Hematopoietic multipotent progenitor cell treated with erythropoietin and hydrocortisone succinate and interleukin-3 and kit ligand, for 8 days (in vitro differentiated cells): ENCODE measurements around the gene KIR2DL4.
"Not testable (repeated sequence)": the region's sequence is repeated elsewhere in the genome, so short reads cannot be mapped to it uniquely, and the experiment has no call there.

Experiments used
- DNase-seq: peaks from one replicate; pipeline ENCODE4 v3.0.0-alpha.2; 2015

The KIR2DL4 gene

DNA sequence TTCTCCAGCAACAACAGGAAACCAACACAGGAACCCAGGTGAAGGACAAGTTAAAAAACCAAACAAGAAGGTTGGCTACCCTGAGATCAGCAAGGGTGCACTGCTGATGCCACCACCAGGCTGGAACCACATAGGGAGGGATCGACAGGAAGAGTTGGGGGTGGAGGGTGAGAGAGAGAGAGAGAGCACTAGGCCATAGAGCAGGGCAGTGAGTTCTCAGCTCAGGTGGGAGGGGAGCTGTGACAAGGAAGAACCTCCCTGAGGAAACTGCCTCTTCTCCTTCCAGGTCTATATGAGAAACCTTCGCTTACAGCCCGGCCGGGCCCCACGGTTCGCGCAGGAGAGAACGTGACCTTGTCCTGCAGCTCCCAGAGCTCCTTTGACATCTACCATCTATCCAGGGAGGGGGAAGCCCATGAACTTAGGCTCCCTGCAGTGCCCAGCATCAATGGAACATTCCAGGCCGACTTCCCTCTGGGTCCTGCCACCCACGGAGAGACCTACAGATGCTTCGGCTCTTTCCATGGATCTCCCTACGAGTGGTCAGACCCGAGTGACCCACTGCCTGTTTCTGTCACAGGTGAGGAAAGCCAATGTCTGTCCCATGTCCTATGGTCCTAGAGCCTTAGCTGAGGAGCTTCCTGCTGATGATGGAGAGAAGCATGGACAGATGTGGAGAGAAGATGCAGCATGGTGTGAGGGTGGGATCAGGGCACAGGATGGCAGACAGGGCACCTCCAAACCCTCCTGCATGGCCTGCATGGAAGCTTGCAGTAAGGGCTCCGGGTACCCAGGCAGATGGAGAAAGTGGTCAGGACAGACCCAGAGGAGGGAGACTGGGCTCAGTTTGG is 2.5 kb downstream of the KIR2DL4 start:
- DNase-seq = no peak

DNA sequence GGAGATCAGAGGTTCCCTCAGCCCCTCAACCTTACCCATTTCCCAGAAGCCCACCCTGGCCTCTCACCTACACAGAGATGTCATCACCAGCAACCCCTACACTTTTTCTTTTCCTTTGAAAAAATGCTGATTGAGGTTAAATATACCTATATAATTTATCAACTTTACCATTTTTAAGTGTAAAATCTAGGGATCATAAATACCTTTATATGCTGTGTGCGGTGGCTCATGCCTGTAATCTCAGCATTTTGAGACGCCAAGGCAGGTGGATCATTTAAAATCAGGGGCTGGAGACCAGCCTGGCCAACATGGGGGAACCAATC is 3.1 kb downstream of the KIR2DL4 start:
- no peak for DNase-seq

DNA sequence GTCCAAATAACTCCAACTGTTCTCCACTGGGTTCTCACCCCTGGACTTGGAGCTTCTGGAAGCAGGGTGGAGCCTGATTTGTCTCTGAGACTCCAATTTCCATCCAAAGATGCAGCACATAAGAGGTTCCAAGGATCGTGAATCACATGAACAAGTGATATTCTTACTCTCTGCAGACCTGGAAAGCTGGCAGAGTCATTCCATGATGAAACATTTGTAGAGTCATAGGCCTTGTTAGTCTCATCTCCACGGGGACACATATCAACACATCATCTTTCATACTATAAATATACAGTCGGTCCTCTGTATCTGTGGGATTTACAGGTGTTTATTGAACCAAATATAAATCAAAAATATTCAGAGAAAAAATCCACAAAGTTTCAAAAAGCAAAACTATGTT is 11.2 kb downstream of the KIR2DL4 start:
- DNase-seq = not testable (repeated sequence)

DNA sequence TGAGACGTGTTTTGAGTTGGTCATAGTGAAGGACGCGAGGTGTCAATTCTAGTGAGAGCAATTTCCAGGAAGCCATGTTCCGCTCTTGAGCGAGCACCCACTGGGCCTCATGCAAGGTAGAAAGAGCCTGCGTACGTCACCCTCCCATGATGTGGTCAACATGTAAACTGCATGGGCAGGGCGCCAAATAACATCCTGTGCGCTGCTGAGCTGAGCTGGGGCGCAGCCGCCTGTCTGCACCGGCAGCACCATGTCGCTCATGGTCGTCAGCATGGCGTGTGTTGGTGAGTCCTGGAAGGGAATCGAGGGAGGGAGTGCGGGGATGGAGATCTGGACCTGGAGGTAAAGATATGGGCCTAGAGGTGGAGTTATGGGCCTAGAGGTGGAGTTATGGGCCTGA is 12.8 kb downstream of the KIR2DL4 start, which contains the start of gene KIR3DL1:
Gene KIR3DL1, plus strand, starts transcription at position 218 of the 400 bp plus-strand sequence.
- not testable (repeated sequence) for DNase-seq

DNA sequence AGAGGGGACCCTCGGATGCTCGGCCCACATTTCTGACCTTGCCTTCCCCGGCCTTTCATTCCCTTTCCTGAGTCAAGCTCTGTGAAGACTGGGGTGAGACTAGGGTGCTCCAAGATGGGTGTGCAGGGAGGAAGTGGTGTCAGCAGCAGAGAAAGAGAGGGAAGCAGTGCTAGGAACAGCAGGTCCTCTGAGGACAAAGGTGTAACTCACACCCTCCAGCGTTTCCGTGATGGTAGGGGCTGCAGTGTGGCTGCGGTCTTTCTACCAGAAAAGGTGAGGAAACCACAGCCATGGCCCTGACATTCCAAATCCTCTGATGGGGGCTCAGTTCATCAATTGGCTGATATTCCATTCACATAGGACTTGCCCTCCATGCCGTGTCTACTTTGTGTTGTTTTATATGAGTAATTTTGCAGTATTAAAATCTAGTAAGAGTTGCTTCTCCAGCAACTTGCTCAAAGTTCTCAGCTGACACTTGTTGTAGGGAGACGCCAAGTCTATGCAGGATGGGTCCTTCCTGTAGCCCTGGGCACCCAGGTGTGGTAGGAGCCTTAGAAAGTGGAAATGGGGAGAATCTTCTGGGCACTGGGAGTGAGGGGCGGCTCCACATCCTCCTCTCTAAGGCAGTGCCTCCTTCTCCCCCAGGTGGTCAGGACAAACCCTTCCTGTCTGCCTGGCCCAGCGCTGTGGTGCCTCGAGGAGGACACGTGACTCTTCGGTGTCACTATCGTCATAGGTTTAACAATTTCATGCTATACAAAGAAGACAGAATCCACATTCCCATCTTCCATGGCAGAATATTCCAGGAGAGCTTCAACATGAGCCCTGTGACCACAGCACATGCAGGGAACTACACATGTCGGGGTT is 14.5 kb downstream of the KIR2DL4 start:
- DNase-seq = no peak

DNA sequence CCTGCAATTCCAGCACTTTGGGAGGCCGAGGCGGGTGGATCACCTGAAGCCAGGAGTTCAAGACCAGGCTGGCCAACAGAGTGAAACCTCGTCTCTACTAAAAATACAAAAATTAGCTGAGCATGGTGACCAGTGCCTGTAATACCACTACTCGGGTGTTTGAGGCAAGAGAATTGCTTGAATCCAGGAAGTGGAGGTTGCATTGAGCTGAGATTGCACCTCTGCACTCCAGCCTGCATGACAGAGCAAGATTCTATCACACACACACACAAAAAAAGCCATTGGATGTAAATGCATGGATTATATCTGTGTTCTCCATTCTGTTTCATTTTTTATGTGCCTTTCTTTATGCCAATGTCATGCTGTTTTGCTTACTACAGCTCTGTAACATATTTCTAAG is 21.0 kb downstream of the KIR2DL4 start:
- DNase-seq = not testable (repeated sequence)

DNA sequence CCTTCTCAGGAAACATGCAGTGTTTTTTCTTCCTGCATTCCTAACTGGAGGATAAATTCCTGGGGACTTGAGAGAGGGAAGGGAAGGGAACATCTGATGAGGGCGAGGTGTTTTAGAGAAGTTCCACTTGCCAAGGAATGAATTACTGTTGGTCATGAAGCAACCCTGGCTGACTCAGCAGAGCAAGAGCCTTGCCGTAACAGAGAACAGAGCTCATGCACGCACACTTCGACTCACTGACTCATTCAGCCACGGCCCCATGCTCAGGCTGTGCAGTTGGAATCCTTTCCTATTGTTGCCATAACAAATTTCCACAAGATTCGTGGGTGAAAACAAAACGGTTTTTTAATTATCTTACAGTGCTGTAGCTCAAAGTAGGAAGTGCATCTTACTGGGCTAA is 21.9 kb downstream of the KIR2DL4 start:
- not testable (repeated sequence) for DNase-seq

DNA sequence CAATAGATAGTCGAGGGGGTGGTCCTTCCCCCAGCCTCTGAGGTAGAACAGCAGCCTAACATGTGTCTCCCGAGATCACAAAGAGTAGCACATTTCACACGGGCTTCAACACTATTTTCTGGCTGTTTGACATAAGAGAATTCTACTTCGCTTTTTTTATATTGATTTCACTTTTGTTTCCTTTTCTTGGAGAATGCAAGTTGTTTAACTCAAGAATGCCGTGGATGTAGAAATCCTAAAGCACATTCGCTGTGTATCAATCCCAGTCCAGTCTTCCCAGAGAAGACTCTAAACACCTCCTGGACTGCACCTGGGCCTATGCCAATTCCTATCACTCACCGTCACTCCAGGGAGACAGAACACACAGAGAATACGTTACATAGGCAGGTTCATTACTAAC is 24.7 kb downstream of the KIR2DL4 start:
- DNase-seq = not testable (repeated sequence)

DNA sequence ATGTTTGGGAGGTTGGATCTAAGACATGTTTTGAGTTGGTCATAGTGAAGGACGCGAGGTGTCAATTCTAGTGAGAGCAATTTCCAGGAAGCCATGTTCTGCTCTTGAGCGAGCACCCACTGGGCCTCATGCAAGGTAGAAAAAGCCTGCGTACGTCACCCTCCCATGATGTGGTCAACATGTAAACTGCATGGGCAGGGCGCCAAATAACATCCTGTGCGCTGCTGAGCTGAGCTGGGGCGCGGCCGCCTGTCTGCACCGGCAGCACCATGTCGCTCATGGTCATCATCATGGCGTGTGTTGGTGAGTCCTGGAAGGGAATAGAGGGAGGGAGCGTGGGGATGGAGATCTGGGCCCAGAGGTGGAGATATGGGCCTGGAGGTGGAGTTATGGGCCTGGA is 29.1 kb downstream of the KIR2DL4 start, which contains the start of gene KIR2DS4:
Gene KIR2DS4, plus strand, starts transcription at position 181 of the 400 bp plus-strand sequence.
- not testable (repeated sequence) for DNase-seq

DNA sequence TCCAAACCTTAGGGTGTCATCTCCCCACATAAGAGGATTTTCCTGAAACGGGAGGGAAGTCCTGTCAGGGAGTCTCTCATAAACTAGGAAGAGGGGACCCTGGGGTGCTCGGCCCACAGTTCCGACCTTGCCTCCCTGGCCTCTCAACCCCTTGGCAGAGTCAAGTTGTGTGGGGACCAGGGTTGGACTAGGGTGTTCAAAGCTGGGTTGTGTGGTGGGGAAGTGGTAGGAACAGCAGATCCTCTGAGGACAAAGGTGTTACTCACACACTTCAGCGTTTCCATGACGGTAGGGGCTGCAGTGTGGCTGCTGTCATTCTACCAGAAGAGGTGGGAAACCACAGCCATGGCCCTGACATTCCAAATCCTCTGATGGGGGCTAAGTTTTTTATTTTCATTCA is 31.7 kb downstream of the KIR2DL4 start:
- not testable (repeated sequence) for DNase-seq

DNA sequence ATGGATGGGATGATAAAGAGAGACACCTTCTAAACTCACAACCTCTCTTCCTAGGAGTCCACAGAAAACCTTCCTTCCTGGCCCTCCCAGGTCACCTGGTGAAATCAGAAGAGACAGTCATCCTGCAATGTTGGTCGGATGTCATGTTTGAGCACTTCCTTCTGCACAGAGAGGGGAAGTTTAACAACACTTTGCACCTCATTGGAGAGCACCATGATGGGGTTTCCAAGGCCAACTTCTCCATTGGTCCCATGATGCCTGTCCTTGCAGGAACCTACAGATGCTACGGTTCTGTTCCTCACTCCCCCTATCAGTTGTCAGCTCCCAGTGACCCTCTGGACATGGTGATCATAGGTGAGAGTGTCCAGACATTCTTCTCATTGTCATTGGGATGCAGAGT is 34.1 kb downstream of the KIR2DL4 start:
- not testable (repeated sequence) for DNase-seq

DNA sequence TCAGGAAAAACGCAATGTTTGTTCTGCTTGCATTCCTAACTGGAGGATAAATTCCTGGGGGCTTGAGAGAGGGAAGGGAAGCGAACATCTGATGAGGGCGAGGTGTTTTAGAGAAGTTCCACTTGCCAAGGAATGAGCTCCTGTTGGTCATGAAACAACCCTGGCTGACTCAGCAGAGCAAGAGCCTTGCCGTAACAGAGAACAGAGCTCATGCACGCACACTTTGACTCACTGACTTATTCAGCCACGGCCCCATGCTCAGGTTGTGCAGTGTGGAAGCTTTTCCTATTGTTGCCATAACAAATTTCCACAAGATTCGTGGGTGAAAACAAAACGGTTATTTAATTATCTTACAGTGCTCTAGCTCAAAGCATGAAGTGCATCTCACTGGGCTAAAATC is 39.8 kb downstream of the KIR2DL4 start:
- not testable (repeated sequence) for DNase-seq

DNA sequence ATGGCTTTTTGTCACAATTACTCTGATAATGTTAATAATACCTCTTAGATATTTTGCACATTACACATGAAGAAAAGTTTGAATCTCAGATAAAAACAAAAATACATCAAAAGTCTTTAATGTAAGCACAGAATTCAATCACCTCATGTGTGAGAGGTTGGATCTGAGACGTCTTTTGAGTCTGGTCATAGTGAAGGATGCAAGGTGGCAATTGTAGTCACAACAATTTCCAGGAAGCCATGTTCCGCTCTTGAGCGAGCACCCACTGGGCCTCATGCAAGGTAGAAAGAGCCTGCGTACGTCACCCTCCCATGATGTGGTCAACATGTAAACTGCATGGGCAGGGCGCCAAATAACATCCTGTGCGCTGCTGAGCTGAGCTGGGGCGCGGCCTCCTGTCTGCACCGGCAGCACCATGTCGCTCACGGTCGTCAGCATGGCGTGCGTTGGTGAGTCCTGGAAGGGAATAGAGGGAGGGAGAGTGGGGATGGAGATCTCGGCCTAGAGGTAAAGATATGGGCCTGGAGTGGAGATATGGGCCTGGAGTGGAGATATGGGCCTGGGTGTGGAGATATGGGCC is 46.7 kb downstream of the KIR2DL4 start, which contains the start of gene KIR3DL2:
Gene KIR3DL2, plus strand, starts transcription at position 383 of the 580 bp plus-strand sequence. Its CDS starts 33 bp downstream, at position 416.
- DNase-seq = not testable (repeated sequence)

DNA sequence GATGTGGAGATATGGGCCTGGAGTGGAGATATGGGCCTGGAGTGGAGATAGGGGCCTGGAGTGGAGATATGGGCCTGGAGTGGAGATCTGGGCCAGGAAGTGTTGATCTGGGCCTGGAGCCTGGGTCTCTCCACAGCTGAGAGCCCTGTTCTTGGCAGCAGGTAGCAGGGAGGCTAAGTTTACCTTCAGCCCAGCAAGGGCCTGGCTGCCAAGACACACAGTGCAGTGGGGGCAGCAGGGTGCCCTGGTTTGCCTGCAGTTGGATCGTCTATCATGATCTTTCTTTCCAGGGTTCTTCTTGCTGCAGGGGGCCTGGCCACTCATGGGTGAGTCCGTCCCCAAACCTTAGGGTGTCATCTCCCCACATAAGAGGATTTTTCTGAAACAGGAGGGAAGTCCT is 47.5 kb downstream of the KIR2DL4 start:
- no peak for DNase-seq

DNA sequence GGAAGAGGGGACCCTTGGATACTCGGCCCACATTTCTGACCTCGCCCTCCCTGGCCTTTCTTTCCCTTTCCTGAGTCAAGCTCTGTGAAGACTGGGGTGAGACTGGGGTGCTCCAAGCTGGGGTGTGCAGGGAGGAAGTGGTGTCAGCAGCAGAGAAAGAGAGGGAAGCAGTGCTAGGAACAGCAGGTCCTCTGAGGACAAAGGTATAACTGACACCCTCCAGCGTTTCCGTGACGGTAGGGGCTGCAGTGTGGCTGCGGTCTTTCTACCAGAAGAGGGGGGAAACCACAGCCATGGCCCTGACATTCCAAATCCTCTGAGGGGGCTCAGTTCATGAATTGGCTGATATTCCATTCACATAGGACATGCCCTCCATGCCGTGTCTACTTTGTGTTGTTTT is 47.9 kb downstream of the KIR2DL4 start:
- no peak for DNase-seq

DNA sequence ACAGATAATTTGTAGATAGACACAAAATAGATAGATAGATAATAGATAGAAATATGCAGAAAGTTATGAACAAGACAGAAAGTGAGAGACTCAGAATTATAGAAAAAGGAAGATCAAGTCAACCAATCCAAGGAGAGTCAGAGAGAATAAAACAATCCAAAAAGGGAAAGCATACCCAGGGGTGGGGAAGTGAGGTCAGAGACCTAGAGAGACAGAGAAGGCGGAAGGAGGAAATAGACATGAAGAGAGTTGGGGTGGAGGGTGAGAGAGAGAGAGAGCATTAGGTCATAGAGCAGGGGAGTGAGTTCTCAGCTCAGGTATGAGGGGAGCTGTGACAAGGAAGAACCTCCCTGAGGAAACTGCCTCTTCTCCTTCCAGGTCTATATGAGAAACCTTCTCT is 51.8 kb downstream of the KIR2DL4 start:
- not testable (repeated sequence) for DNase-seq

DNA sequence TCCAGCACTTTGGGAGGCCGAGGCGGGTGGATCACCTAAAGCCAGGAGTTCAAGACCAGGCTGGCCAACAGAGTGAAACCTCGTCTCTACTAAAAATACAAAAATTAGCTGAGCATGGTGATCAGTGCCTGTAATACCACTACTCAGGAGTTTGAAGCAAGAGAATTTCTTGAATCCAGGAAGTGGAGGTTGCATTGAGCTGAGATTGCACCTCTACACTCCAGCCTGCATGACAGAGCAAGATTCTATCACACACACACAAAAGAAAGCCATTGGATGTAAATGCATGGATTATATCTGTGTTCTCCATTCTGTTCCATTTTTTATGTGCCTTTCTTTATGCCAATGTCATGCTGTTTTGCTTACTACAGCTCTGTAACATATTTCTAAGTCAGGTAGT is 55.1 kb downstream of the KIR2DL4 start:
- not testable (repeated sequence) for DNase-seq

DNA sequence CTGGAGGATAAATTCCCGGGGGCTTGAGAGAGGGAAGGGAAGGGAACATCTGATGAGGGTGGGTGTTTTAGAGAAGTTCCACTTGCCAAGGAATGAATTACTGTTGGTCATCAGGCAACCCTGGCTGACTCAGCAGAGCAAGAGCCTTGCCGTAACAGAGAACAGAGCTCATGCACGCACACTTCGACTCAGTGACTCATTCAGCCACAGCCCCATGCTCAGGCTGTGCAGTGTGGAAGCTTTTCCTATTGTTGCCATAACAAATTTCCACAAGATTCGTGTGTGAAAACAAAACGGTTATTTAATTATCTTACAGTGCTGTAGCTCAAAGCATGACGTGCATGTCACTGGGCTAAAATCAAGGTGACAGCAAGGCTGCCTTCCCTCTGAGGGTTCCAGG is 56.0 kb downstream of the KIR2DL4 start:
- not testable (repeated sequence) for DNase-seq

DNA sequence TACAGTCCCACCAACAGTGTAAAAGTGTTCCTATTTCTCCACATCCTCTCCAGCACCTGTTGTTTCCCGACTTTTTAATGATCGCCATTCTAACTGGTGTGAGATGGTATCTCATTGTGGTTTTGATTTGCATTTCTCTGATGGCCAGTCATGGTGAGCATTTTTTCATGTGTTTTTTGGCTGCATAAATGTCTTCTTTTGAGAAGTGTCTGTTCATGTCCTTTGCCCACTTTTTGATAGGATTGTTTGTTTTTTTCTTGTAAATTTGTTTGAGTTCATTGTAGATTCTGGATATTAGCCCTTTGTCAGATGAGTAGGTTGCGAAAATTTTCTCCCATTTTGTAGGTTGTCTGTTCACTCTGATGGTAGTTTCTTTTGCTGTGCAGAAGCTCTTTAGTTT is 60.0 kb downstream of the KIR2DL4 start:
- DNase-seq = not testable (repeated sequence)
